T47D (cell line): ENCODE measurements around the gene IFI16.

Source experiments
- DNase-seq, 2 experiments: peaks; one replicate each; pipeline versions ENCODE4 v3.0.0 to v3.0.0-alpha.2; 2011 to 2012; ENCODE audit warnings: low read depth in 1 of 2, low spot score in 1 of 2
- JUND ChIP-seq: IDR thresholded peaks from 2 replicates; pipeline ENCODE4 v1.6.1; 2012; ENCODE audit warnings: low read depth
- in situ Hi-C: cut with HindIII; loops from 2 replicates; pipeline ENCODE4 v1.10.0; 2016; ENCODE audit warnings: low sequenced_read_pairs, low pct_unique_long_range_greater_than_20kb

The IFI16 gene

DNA sequence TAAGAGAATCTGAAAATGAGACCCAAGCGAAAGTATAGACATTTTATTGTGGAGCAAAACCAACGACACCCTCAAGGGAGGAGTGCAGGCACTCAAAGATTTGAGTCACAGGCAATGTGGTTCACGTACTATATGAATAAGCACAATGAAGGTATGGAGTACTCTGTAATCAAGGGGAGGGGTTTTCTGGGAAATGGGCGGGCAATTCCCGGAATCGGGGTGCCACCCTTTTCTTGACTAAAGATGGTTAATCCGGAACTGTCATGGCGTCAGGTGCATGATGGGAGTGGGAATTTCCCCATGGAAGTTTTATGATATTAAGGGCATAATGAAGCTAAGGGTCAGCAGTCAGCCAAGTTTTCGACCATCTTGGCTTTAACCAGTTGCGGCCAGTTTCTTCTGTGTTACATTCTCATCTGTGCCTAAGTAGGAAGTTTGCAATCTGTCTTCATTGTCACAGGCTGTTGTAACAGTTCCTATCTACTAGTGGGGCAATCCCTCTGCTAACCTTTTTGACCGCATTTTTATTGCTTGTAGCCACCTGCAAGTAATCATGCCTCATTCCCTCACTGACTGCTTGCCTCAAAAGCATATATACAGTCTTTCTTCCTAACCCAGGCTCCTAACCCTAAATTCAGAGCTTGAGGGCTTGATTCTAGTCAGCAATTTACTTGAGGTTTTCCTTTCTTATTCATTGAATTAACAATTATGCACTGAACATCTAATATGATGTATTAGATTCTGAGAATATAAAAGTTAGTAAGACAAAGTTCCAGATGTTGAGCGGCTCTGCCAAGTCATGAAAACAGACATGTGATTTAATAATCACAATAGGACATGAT lies 67.6 kb downstream of the IFI16 start:
- in situ Hi-C loops, result no loop called here
- no peak for DNase-seq

DNA sequence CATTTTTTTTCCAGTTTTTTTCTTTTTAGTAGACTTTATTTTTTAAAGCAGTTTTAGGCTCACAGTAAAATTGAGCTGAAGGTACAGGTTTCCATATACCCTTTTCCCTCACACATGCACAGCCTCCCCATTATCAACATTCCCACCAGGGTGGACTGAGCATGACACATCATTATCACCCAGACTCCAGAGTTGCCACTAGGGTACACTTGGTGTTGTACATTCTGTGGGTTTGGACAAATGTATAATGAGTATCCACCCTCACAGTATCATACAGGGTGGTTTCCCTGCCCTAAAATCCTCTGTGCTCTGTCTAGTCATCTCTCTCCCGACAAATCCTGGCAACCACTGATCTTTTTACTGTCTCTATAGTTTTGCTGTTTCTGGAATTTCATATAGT lies 69.8 kb downstream of the IFI16 start:
- no peak for DNase-seq
- no peak for TF ChIP-seq JUND
- in situ Hi-C loops, result no loop called here

More for the DNA sequence above, 67.6 kb downstream of the IFI16 start:
- no peak for TF ChIP-seq JUND

- TF ChIP-seq JUND, result no peak
- in situ Hi-C loops, result no loop called here
- no peak for DNase-seq
Observed at GRCh38 chr1:159081626-159082025, 71.9 kb downstream of the IFI16 start.

GRCh38 chr1:159083013-159083412 lies 73.3 kb downstream of the IFI16 start:
- in situ Hi-C loops, result no loop called here
- DNase-seq, result no peak
- no peak for TF ChIP-seq JUND

DNA sequence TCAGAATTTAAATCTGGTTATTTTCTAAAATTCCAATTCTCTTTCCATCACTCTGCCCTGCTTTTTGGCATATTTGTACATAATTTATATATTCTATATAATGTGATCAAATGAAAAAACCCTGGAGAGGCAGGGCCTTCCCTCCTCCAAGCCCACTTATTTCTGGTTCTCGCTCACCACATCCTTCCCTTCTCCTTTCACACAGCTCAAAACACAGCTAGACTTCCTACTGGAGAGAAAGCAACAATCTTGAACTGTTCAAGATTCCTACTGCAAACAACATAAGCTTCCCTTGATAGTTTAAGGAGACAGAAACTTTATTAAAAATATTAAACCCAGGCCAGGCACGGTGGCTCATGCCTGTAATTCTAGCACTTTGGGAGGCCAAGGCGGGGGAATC lies 74.4 kb downstream of the IFI16 start:
- no peak for DNase-seq
- no peak for TF ChIP-seq JUND
- in situ Hi-C loops, result no loop called here

DNA sequence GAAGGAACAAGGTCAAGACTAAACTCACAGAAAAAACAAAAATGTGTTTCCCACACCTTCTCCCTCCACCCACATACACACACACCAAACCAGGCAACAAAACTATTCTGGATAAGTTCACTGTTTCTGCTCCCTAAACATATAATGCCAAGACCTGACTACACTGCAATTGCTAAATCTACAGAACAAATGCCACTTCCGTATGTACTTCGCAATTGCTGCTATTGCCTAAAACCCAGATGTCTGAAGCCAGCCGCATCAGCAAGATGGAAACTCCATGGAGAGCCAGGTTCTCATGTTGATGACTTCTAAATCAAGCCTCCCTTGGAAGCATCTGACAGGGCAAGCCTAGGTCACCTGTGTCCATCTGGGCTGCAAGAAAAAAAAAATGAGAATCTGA lies 75.2 kb downstream of the IFI16 start:
- no peak for TF ChIP-seq JUND
- no peak for DNase-seq
- in situ Hi-C loops, result no loop called here

DNA sequence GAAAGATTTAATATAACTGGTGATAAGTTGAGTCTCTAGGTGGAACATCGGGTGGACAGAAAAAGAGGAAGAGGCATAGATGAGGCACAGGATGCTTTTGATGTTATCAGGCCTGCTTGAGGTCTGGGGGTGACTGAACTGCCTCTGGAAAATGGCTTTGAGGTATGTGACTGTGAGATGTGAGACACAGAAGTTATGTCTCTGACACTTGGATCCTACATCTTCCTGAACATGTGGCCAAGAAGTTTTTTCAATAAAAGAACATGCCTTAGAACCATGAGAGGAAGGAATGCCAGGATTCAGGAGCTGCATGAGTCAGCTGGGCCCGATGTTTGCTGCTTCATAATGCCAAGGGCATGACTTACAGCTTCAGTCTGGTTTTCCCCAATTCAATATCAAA lies 78.3 kb downstream of the IFI16 start:
- no peak for TF ChIP-seq JUND
- no peak for DNase-seq
- in situ Hi-C loops, result no loop called here

- no peak for DNase-seq
- in situ Hi-C loops, result no loop called here
- TF ChIP-seq JUND, result no peak
Observed at GRCh38 chr1:159088546-159089183, 79.0 kb downstream of the IFI16 start.

- in situ Hi-C loops, result no loop called here
- no peak for DNase-seq
- no peak for TF ChIP-seq JUND
Observed at GRCh38 chr1:159089184-159089791, 79.6 kb downstream of the IFI16 start.

- no peak for DNase-seq
- in situ Hi-C loops, result no loop called here
- TF ChIP-seq JUND, result no peak
Observed at GRCh38 chr1:159090286-159091179, 80.8 kb downstream of the IFI16 start.

DNA sequence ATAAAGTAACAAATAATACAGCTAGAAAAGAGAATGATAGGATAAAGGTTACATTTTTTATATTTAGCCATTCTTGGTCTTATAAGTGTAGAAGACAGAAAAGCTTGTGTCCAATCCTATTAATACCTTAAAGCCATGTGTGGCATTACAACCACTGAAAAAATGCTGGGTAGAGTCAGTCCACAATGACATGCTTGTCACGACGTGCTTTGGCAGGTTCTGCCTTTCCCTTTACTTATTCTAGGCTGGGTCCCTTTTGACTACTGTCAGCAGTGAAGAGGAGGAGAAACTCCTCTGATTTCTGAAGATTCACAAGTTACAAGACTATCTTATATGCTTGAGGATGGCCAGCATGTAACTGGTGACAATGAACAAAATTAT lies 81.5 kb downstream of the IFI16 start:
- TF ChIP-seq JUND, result no peak
- no peak for DNase-seq
- in situ Hi-C loops, result no loop called here

- no peak for DNase-seq
- no peak for TF ChIP-seq JUND
- in situ Hi-C loops, result no loop called here
Observed at GRCh38 chr1:159091607-159092031, 81.9 kb downstream of the IFI16 start.
